ENCODE results near the gene NT5DC4. TPM values are rescaled to one million over a fixed set of nuclear protein-coding genes. Genes with fewer than 3 reads are reported as not detected.

Gene NT5DC4
- total RNA-seq (2012; rRNA removed) (not detected in 2 replicates), polyA plus RNA-seq (2012; rRNA removed) (not detected in 2 replicates), Bru-seq, nascent RNA (not detected), BruChase-seq, experiment 1, labeled RNA remaining after a 6-hour chase (percentile 7 among the genes with signal in this experiment), BruChase-seq, experiment 2, labeled RNA remaining after a 2-hour chase (percentile 6 among the genes with signal in this experiment)
- polyA plus RNA-seq (2012; cell fraction: cytosol; rRNA removed): not detected in 2 replicates
- polyA plus RNA-seq (2012; cell fraction: nucleus; rRNA removed; ENCODE audit: low replicate concordance): not detected in 2 replicates
- long read RNA-seq: 0 reads

DNA sequence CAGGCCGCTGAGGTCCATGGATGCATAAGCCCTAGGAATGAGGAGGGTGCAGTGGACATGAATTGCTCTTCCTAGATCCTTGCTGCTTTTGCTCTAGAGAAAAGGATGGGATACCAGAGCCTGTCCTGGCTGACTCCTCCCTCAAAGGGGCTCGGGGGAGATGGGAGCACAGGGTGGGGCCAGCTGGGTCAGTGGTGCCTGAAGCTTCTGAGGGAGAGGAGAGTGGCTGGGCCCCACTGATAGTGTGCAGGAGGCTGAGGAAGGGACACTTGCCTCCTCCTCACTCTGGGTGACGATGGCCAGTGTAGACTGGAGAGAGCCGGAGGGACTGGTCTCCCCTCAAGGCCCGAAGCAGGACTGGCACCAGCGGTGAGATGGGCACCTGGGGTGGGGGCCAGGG, at the start of gene NT5DC4:
Gene NT5DC4, plus strand, starts transcription at position 236 of the 400 bp plus-strand sequence. Its CDS starts 60 bp downstream, at position 296.
- Histone ChIP-seq H3K56ac (ENCODE audit: extremely low read depth, insufficient read depth, low read length) (no peak within 1 kb of the TSS), H3K23ac (ENCODE audit: low read depth, low read length) (no peak within 1 kb of the TSS), H3K9me3 (ENCODE audit: control insufficient read depth, insufficient read depth, low read length) (no peaks in the 10 kb centered on the region), H2BK20ac (ENCODE audit: low read depth, low read length) (no peak within 1 kb of the TSS), H2AK9ac (replicated peaks; ENCODE audit: low read depth, low read length, poor library complexity) (no peak within 1 kb of the TSS), H3K36me3 (ENCODE audit: control insufficient read depth, insufficient read depth, low read length) (no peaks in the 10 kb centered on the region), H3K27me3 (ENCODE audit: control insufficient read depth, insufficient read depth, low read length) (peaks cover 2% of the 10 kb centered on the region; the same call in 1 of the 2 replicates), H4K91ac (ENCODE audit: insufficient read depth, low read depth, low read length) (no peak within 1 kb of the TSS), H3K14ac (replicated peaks; ENCODE audit: low read depth, low read length) (no peak within 1 kb of the TSS), H4K20me1 (ENCODE audit: insufficient read depth, low read length) (no peaks in the 10 kb centered on the region), H3K4me2 (ENCODE audit: low read depth, low read length) (no peak within 1 kb of the TSS), H3K4me1 (ENCODE audit: control insufficient read depth, insufficient read depth, low read length) (no peaks in the 10 kb centered on the region), H2BK120ac (ENCODE audit: low read depth, low read length) (no peak within 1 kb of the TSS), H2BK15ac (ENCODE audit: low read depth, low read length) (no peak within 1 kb of the TSS), H4K8ac (ENCODE audit: low read depth in 2 of 2, low read length in 2 of 2) (no peak within 1 kb of the TSS), H3K9me1 (ENCODE audit: insufficient read depth, low read length) (no peaks in the 10 kb centered on the region), H3K79me1 (ENCODE audit: low read depth in 1 of 2, low read length in 2 of 2) (no peaks in the 10 kb centered on the region), H2AK5ac (ENCODE audit: low read depth, low read length) (no peak within 1 kb of the TSS), H3K4ac (ENCODE audit: low read depth, low read length) (no peak within 1 kb of the TSS), H3K18ac (ENCODE audit: low read depth, low read length) (no peak within 1 kb of the TSS), H2BK5ac (ENCODE audit: low read depth, low read length, poor library complexity, severe bottlenecking) (no peak within 1 kb of the TSS), H3K9ac (ENCODE audit: low read depth, low read length) (no peak within 1 kb of the TSS), H3K27ac (ENCODE audit: insufficient read depth, low read length) (no peak within 1 kb of the TSS), H3K4me3 (ENCODE audit: insufficient read depth, low read depth, low read length) (no peak within 1 kb of the TSS), H4K5ac (ENCODE audit: low read depth, low read length) (no peak within 1 kb of the TSS), H2AFZ (replicated peaks; ENCODE audit: low read length, poor library complexity) (no peak within 1 kb of the TSS)
- TF ChIP-seq RCOR1 (IDR thresholded peaks at IDR 0.05; ENCODE audit: insufficient replicate concordance, low read length): no peak
- no peak for TF ChIP-seq POLR2A (IDR thresholded peaks at IDR 0.05; ENCODE audit: low read depth, low read length)
- TF ChIP-seq, protein P1, sequence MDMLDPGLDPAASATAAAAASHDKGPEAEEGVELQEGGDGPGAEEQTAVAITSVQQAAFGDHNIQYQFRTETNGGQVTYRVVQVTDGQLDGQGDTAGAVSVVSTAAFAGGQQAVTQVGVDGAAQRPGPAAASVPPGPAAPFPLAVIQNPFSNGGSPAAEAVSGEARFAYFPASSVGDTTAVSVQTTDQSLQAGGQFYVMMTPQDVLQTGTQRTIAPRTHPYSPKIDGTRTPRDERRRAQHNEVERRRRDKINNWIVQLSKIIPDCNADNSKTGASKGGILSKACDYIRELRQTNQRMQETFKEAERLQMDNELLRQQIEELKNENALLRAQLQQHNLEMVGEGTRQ (IDR thresholded peaks at IDR 0.05; ENCODE audit: low read depth, low read length): no peak
- no peak for TF ChIP-seq NFE2L2 (IDR thresholded peaks at IDR 0.05; ENCODE audit: low read depth, low read length)
- TF ChIP-seq, protein P2, sequence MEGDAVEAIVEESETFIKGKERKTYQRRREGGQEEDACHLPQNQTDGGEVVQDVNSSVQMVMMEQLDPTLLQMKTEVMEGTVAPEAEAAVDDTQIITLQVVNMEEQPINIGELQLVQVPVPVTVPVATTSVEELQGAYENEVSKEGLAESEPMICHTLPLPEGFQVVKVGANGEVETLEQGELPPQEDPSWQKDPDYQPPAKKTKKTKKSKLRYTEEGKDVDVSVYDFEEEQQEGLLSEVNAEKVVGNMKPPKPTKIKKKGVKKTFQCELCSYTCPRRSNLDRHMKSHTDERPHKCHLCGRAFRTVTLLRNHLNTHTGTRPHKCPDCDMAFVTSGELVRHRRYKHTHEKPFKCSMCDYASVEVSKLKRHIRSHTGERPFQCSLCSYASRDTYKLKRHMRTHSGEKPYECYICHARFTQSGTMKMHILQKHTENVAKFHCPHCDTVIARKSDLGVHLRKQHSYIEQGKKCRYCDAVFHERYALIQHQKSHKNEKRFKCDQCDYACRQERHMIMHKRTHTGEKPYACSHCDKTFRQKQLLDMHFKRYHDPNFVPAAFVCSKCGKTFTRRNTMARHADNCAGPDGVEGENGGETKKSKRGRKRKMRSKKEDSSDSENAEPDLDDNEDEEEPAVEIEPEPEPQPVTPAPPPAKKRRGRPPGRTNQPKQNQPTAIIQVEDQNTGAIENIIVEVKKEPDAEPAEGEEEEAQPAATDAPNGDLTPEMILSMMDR (conservative IDR thresholded peaks at IDR 0.05; ENCODE audit: low read depth, low read length): no peak
- TF ChIP-seq, protein P3, sequence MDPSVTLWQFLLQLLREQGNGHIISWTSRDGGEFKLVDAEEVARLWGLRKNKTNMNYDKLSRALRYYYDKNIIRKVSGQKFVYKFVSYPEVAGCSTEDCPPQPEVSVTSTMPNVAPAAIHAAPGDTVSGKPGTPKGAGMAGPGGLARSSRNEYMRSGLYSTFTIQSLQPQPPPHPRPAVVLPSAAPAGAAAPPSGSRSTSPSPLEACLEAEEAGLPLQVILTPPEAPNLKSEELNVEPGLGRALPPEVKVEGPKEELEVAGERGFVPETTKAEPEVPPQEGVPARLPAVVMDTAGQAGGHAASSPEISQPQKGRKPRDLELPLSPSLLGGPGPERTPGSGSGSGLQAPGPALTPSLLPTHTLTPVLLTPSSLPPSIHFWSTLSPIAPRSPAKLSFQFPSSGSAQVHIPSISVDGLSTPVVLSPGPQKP (IDR thresholded peaks at IDR 0.05; ENCODE audit: borderline replicate concordance, low read depth, low read length): no peak
- no peak for TF ChIP-seq RAD21 (IDR thresholded peaks at IDR 0.05; ENCODE audit: low read length)
- TF ChIP-seq MXI1 (IDR thresholded peaks at IDR 0.05; ENCODE audit: borderline replicate concordance, low read depth, low read length): no peak
- no peak for TF ChIP-seq MAFK (IDR thresholded peaks at IDR 0.05; ENCODE audit: low read depth, low read length)
- dilution Hi-C loops (cut with HindIII; ENCODE audit: low sequenced_read_pairs, unreplicated experiment): no loop called here
- in situ Hi-C loops (cut with MboI; ENCODE audit: low sequenced_read_pairs): no loop called here
- DNase-seq: no peak
- no TSS peak for BruUV-seq (replicated peaks)
- CTCF ChIA-PET: no interaction called here
- POLR2A ChIA-PET (ENCODE audit: unreplicated experiment): no interaction called here
- ATAC-seq (ENCODE audit: low read depth): no peak
- 29% methylated on average over 1 of the region's 6 CpGs; no CpG with 5 or more reads in 1 of the 2 experiments for WGBS, 2 experiments (ENCODE audit: extremely low coverage in 2 of 2, insufficient read length in 1 of 2)
- intact Hi-C loops (cut with micrococcal nuclease): no loop called here

Measured in IMR-90 (cell line).